HTERT RPE-1 (cell line): ENCODE results near the gene DCBLD2.

ENCODE experiments used
- in situ Hi-C: fragments of 300-500 bp; cut with MboI; formaldehyde crosslinking; loops from 4 replicates; pipeline ENCODE4 v1.14.3; 2020; ENCODE audit warnings: low sequenced_read_pairs

Gene DCBLD2, protein sequence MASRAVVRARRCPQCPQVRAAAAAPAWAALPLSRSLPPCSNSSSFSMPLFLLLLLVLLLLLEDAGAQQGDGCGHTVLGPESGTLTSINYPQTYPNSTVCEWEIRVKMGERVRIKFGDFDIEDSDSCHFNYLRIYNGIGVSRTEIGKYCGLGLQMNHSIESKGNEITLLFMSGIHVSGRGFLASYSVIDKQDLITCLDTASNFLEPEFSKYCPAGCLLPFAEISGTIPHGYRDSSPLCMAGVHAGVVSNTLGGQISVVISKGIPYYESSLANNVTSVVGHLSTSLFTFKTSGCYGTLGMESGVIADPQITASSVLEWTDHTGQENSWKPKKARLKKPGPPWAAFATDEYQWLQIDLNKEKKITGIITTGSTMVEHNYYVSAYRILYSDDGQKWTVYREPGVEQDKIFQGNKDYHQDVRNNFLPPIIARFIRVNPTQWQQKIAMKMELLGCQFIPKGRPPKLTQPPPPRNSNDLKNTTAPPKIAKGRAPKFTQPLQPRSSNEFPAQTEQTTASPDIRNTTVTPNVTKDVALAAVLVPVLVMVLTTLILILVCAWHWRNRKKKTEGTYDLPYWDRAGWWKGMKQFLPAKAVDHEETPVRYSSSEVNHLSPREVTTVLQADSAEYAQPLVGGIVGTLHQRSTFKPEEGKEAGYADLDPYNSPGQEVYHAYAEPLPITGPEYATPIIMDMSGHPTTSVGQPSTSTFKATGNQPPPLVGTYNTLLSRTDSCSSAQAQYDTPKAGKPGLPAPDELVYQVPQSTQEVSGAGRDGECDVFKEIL

DNA sequence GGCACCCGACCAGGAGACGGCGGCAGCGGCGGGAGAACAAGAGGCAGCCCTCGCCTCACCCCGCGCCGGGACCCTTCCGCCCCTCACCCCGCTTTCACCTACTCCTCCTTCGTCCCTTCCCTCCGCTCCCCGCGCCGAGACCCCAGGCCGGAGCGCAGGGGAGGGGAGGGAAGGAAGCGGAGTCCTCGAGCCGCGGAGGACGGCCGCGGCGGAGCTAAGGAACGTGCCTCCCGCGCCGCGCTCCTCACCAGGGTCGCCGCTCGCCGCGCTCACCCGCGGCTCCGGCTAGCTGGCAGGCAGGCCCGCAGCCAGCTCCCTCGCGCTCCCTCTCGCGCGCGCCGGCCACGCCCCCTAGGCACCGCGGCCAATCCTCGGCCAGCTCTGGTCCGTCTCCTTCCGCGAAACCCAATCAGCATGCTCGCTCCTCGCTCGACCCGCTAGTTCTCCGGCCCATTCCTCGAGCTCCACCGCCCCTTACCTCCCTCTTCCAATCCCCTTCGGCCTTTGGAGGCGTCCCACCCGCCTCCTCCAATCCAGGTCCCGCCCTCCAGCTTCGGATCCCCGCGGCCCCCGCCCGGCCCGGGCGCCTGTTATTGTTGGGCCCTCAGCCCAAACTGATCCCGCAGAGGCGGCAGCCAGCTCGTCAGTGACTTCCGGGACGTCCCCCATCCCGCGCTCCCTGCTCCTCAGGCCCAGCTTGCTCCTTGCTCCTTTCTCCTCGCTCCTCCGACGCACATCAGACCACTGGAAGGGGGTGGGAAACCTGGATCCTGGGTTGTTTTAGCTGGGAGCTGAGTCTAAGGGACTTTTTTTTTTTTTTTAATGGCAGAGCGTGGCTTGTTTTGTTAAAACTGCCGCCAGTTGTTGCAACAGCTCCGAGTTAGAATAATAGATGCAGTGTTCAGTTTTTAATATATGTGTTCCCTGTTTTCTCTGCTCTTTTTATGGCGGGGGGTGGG, at the start of gene DCBLD2:
DCBLD2 (minus strand) TSS at position 304 of the 959 bp plus-strand sequence. CDS start 369 bp downstream, outside the sequence.
- in situ Hi-C loops: no loop called here

DNA sequence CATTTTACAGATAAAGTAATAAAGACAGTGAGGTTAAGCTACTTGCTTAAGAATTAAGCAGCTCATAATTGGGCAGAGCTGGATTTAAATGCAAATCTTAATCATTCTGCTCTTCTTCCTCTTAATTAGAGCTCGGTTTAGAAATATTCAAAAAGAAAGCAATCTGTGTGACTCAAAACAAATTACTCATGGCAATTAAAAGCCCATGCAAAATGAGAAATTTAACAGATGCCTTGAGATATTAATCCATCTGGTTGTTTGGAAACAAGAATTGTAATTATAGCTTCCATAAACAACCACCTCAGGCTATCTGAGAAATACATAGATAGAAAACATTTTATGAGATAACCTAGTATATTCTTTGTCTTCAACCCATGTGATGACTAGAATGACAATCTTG, 44.2 kb upstream of the DCBLD2 start:
- in situ Hi-C loops: no loop called here

DNA sequence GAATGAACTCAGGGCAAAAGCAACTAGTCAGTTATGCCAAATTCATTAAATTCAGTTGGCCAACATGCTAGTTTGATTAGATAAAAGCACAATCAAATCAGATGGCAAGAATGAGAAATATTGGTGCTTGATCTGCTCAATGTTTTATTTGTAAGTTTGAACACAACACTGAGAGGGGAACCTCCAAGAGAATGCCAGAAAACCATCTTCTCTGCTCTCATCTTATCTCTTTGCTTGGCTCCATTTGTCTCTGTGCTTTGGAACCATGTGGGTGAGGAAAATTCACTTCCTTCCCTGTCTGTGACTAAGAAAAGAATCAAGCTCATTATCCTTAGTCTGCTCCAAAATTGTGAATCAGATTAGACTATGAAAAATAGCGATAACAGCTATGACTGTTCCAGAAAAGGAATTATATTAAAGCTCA, 43.6 kb upstream of the DCBLD2 start:
- in situ Hi-C loops: no loop called here

DNA sequence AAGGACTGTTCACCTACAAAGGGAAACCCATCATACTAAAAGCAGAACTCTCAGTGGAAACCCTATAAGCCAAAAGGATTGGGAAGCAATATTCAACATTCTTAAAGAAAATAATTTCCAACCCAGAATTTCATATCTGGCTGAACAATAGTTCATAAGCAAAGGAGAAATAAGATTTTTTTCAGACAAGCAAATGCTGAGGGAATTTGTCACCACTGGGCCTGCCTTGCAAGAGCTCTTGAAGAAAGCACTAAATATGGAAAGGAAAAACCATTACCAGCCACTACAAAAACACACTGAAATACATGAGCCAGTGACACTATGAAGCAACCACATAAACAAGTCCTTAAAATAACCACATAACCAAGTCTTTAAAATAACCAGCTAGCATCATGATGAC, 28.9 kb upstream of the DCBLD2 start:
- in situ Hi-C loops: no loop called here

DNA sequence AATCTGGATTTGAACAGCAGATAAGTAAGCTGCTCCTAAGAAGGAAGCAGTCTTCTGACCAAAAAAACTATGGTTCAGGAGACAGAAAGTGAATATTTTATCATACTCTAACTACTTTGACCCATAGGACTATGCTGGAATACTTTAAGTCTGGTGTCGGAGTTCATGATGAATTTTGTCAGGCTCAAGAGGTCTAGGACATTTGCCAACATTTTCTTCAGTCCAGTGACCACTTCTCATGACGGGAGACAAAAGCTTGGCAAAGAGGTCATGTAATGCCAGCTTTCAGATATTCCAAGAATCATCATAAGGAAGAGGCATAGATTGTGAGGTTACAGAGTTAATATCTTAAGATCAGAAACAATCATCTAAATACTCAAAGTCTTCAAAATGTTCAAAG, 20.5 kb upstream of the DCBLD2 start:
- in situ Hi-C loops: no loop called here

DNA sequence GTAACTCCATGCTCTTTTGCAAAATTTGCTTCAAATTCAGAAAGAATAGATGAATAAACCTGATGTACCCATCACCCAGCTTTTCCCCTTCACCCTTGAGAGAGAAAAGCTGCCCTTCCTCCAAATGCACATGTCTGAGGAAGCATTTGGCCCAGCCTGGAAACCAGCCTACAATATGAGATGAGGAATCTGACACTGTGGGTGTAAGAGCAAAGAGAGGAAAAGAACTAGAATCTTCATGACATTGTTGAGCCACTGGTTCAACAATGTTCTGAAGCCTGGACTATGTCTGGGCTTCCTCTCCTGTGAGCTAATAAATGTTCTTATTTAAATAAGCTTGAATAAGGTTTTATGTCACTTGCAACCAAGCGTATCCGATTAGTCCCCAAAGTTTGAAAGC, 18.7 kb upstream of the DCBLD2 start:
- in situ Hi-C loops: no loop called here

DNA sequence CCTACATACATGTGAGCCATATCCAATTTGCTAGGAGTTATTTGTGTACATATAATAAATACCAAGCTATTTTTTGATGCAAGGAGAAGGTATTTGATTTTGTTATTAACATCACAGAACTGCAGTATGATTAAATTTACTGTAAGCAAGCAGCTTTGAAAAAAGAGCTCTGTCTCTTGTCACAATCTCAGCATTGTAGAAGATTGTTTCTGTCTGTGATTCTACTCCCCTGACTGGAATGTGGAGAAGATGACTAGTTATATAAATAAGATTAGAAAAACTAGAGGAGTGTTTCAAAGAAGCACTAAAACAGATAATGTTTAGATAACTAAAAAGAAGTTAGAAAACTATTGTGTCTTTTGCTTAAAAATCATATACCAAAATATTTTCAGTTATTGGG, 17.1 kb upstream of the DCBLD2 start:
- in situ Hi-C loops: no loop called here

DNA sequence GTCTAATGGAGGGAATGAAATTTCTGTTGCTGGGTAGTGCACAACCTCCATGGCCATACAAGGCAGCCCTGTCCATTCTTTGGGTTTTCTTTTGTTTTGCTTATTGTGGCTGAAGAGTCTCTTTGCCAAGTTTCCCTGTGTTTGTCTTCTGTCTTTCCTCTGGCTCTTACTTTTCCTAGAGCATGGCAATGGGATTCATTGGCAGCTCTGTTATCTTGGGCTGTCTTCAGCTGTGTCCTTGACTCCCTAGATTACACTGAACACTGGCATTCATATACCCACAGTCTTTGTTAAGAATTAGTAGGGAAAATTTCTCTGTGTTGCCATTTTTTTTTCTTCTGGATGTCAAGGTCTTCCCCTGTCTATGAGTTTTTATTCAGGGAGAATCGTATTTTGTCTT, 16.1 kb upstream of the DCBLD2 start:
- in situ Hi-C loops: no loop called here

DNA sequence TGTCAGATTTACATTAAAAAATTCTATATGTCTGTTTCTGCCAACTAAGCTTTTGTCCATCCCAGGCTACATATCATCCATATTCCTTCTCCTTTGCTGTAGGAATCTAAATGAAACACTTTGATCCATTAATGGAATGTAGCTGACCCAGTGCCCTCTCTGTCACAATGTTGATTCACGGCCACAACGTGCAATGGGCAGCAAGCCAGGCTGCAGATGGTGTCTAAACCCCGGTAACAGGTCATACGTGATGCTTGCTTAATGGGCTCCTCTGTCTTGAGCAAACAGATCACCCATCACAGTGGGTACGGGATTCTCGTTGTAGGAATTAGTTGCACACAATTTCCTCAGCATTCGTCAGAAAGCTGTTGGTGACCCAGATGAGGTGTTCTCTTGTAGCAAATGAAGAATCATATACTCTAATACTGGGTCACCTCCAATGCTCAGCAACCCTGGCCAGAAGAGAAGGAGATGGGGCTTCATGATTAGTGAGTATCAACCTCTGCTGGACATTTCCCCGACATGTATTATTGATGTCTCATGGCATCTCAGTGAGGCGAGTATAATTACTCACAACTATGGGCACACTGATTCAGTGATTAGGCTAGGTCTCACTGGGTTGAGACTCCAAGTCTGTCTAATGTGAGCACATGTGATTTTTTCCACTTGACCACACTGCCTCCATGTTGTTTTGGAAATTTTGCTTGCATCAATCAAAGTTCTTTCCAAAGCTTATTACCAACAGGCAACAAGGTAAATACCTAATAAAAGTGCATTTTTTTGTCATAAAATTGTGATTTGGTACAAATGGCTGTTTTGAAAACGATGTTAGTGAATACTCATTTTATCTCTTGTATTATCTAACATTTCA, 12.9 kb upstream of the DCBLD2 start:
- in situ Hi-C loops: no loop called here

DNA sequence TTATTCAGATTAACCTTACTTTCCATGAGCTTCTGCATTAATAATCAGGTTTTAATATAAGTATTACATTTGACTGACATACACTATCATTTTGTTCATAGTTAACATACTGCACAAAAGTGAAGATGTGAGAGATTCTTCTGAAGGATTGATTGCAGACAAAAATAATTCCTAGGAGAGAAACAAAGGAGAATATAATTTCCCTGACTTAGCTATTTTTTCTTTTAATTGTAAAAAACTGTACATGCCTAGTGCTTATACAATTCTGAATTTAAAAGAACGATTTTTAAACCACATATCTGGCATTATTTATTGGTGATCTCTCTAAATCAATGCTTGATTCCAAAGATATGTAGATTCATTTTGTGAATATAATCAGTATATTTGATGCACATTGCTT, 11.0 kb upstream of the DCBLD2 start:
- in situ Hi-C loops: no loop called here

DNA sequence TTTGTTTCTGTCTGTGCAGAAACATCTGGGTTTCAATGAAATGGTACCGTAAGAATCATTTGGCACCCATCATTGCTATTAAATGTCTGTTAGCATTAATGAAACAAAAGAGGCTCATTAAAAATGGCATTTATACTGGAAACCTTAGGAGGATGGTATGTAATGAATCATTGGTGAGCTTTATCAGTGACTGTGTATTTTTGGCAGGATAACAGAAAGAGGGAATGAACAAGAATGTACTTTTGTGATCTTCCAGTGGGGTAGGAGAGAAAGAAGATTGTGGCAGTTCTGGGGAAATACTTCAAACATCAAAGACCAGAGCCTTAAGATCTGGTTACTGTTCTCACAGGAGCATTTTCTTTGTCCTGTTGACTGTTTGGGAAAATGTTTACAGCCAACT, 4.7 kb upstream of the DCBLD2 start:
- in situ Hi-C loops: no loop called here

DNA sequence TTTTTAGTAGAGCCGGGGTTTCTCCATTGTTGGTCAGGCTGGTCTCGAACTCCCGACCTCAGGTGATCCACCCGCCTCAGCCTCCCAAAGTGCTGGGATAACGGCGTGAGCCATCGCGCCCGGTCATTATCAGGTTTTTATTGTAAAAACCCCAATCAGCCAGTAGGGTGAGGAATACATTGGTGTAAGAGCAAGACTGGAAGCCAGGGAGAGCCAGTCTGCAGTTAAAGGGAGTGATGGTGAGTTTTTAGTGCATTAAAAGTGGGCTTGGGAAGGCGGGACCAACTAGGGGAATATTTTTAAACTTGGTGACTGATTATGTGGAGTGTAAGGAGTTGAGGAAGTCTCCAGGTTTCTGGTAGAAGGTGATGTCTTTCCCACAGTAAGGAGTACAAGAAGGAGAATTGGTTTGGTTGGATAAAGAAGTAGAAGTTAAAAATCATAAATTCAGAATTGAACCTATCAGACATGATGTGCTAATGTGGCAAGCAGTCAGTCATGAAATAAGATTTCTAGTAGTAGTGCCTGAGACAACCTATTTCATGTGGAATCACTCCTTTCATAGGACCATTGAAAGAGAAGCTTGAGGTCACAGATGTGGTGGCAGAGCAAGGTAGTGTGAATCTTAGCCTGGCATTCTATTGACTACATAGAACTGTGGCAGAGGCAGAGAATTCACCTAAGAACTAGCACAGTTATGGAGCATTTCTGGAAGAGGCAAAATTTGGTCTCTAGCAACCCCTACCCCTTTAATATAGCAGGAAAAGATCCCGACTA, 2.4 kb upstream of the DCBLD2 start:
- in situ Hi-C loops: no loop called here

DNA sequence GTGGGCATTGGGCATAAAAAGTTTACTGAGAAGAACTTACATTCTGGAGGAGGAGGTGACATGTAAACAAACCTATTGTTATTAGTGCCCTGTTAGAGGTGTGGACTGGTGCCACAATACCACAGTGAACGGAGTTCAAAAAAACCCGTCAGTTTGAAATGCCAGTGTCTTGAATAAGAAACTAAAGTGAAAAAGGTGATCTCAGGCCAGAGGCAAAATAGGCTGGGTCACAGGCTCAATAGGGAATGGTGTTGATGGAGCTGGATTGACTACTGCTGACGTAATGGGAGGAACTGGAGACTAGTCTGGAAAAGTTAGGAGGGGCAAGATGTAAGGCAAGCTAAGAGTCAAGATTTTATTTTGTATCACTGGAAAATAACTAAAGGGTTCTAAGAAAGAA, 1.6 kb upstream of the DCBLD2 start:
- in situ Hi-C loops: no loop called here

DNA sequence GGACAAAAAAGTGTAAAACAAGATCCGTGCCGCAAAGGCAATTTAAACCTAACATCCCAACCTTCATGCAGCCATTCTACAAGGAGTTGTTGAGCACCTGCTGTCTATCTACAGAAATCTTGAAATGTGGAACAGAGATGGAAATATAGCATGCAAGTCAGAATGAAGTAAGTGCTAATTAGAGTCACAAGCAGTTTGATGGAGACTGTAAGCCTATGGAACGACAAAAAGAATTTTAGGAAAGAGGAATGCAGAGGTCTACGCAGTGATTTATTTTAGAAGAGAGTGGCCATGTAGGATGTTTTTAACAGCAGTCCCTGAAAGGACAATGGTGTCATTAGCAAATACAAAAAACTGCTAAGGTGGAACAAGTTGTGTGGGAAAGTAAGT, 851 bp upstream of the DCBLD2 start:
- in situ Hi-C loops: no loop called here

DNA sequence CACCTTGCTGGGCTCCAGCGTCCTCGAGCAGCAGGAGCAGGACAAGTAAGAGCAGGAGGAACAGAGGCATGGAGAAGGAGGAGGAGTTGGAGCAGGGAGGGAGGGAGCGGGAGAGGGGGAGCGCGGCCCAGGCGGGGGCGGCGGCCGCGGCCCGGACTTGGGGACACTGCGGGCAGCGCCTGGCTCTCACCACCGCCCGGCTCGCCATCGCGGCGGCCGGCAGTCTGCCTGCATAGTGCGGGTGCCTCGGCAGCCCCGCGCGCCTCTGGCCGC, 440 bp downstream of the DCBLD2 start:
- in situ Hi-C loops: no loop called here

DNA sequence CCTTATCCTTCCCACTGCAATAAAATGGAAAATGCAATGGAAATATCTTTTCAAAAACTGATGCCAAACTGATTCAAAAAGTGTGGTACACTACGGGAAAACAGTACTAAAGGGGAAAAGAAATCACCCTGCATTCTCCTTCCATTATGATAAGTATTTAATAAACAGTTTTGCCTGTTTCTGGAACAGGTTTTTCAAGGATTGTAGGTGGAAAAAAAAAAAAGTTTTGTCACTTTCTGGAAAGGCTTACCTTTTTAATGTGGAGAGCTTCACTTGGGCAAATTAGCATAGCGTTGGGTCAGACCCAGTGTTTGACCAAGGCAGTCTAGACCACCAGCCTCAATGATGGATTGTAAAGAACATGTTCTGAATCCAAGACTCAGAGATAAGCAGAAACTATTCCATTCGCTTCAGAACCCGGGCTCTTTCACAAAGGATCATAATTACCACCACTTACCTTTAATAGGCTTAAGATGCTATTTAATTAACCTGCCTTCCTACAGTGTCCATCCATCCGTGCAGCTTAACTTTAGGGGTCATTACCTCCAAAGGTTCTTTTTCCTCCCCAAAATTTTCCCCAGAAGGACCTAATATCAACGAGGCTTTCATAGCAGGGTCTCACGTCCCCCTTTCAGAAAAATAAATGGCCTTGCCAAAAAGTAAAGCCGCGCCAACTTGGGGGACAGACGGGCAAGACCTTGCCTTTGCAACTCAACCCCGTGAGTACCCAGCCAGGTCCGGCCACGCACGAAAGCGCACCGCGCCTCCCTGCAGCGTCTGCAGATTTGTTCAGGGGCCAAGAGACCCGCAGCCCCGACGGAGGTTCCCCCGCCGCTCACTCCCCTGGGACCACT, 1.0 kb downstream of the DCBLD2 start:
- in situ Hi-C loops: no loop called here

DNA sequence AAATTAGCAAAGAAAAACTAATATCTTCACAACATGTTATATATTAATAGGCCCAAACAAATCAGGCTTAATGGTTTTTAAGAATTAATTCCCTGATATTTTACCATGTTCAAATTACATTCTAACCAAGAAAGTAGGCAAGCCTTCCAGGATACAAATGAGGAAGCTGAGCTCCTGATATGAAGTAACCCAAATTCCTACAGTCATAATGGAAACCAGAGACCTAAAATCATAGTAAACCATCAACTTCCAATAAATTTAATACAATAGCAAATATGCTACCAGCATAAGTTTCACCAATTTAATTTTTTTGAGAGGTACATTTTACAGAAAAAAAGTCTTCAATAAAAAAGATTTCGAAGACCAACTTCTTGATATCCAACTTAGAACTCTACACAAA, 3.8 kb downstream of the DCBLD2 start:
- in situ Hi-C loops: no loop called here

DNA sequence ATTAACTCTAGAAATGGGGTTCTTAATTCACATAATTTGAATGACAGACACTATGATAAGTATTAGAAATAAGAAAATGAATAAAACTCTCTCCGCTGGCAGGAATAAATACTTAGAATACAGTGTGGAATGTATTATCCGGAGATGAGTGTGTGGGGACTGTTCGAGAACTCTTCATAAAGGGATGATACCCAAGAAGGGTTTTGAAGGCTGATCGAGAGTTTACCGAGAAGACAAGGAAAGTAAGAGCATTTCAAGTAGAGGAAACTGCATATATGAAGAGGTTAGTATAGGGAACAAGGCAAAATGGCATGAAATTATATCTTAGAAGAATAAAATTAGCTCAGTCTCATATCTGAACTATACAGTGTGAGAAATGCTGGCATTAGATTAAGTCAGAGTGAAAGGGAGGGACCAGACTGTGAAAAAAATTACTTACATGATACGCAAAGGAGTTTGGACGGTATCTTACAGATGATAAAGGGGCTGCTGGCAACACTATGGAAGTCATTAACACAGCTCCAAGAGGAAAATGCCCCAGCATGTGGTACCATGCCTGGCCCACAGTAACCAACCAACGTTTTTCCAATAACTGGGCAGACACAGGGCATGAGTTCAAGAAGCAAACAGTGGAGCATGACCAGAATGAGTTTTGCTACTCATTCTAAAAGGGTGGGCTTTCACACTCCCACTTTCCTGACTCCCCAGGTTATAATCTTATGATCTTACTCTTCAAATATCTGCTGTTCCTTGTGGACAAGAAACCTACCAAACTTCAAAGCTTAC, 6.5 kb downstream of the DCBLD2 start:
- in situ Hi-C loops: no loop called here
